GM13977 (cell line): Measurements from ENCODE around the gene ANKEF1.

ENCODE experiments used
- DNase-seq: peaks from one replicate; pipeline ENCODE4 v3.0.0; 2012; ENCODE audit warnings: low spot score
- CTCF ChIP-seq: IDR thresholded peaks from 2 replicates; pipeline ENCODE4 v1.5.1; 2012; ENCODE audit warnings: mild to moderate bottlenecking, control low read depth; ENCODE audit not compliant: insufficient read depth; ENCODE audit errors: extremely low read depth, missing control alignments
- in situ Hi-C: fragments of 300-500 bp; cut with MboI; formaldehyde crosslinking; loops from one replicate; pipeline ENCODE4 v1.12.0; 2022; ENCODE audit warnings: low sequenced_read_pairs, low pct_unique_long_range_greater_than_20kb, mixed read lengths, inconsistent platforms; ENCODE audit not compliant: unreplicated experiment

The ANKEF1 gene

DNA sequence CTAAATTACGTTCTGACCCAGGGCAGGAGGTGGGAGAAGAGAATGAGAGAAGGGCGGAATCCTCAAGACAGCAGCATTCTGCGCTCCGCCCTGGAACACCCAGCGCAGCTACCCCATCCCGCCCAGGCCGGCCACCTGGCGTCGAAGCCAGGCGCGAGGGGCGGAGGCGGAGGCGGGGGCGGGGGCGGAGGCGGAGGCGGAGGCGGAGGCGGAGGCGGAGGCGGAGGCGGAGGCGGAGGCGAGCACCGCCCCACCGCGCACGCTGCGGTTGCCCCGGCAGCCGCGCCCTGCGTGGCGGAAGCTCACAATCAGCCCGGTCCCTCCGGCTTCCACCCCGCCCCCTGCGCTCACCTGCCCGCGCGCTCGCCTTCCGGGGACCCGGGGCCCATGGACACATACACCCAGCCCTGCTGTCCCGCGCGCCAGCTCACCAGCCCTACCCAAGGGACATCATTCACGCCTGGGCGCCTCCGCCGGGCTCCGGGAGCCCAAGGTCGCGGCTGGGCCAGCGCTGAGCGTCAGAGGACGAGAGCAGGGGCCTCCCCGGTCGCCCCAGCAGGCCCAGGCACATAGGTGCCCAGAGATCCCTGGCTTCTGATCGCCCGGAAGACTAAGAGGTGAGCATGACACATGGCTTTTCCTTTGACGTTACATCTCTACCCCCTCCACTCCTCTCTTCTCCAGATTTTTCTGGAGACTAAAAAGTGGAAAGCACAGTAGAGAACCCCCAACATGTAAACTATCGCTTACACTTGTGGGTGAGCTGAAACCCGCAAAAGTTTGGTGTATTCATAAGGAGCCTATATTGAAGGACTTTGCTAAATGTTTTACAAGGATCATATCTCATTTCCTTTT, at the start of gene ANKEF1:
Gene ANKEF1, plus strand, starts transcription at position 271 of the 855 bp plus-strand sequence. CDS start 3,315 bp downstream, outside the sequence.
- in situ Hi-C loops = no loop called here
- peak; percentile 84 for DNase-seq

DNA sequence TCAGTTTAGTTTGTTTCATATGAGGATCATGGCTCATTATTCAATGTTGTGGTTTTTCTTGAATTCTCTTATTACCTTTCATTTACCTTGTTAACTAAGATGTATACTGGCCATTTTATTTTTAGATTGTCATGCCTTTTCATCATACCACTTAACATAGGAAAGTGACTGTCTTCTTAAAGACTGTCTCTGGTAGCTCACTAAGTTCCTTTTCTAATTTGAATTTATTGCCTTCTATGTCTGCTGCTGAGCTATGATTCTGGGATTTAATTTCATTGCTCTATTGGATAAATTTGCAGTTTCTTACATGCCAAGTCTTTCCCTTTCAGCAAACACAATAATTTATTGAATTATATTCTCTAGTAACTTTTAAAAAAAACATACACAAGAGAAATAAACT, 49.5 kb upstream of the ANKEF1 start:
- DNase-seq = no peak
- TF ChIP-seq CTCF = no peak
- in situ Hi-C loops = no loop called here

More for the DNA sequence above, at the start of gene ANKEF1:
- TF ChIP-seq CTCF = no peak

GRCh38 chr20:9985773-9986172, 49.0 kb upstream of the ANKEF1 start:
- no peak for TF ChIP-seq CTCF
- in situ Hi-C loops = no loop called here
- no peak for DNase-seq

GRCh38 chr20:9989066-9989724, 45.6 kb upstream of the ANKEF1 start:
- DNase-seq = no peak
- TF ChIP-seq CTCF = no peak
- in situ Hi-C loops = no loop called here

GRCh38 chr20:9993137-9993536, 41.6 kb upstream of the ANKEF1 start:
- no peak for TF ChIP-seq CTCF
- DNase-seq = no peak
- in situ Hi-C loops = no loop called here

GRCh38 chr20:9994676-9995075, 40.1 kb upstream of the ANKEF1 start:
- no peak for TF ChIP-seq CTCF
- in situ Hi-C loops = no loop called here
- no peak for DNase-seq
